ENCODE measurements around the gene TIFAB.

DNA sequence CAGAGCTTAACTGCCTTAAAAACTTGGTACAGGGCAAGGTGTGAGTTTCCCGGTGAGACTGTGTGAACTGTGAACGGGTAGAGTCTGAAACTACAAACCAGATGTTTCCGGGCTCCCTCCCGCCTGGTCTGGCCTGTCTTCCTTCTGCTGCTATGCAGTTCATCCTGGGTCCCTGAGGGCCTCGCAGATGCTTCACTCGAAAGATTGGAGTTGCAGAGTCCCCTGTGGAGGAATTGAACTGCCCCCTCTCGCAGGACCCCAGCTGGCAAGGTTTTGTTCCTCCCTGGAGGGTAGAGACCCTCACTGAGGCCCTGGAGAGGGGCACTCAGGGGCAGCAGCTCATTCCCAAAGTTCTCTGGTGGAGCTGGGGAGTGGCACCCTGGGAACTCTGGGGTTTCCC lies 5.5 kb downstream of the TIFAB start:
- TF ChIP-seq EP300 (IDR thresholded peaks at IDR 0.05) = no peak
- TF ChIP-seq, protein P1, sequence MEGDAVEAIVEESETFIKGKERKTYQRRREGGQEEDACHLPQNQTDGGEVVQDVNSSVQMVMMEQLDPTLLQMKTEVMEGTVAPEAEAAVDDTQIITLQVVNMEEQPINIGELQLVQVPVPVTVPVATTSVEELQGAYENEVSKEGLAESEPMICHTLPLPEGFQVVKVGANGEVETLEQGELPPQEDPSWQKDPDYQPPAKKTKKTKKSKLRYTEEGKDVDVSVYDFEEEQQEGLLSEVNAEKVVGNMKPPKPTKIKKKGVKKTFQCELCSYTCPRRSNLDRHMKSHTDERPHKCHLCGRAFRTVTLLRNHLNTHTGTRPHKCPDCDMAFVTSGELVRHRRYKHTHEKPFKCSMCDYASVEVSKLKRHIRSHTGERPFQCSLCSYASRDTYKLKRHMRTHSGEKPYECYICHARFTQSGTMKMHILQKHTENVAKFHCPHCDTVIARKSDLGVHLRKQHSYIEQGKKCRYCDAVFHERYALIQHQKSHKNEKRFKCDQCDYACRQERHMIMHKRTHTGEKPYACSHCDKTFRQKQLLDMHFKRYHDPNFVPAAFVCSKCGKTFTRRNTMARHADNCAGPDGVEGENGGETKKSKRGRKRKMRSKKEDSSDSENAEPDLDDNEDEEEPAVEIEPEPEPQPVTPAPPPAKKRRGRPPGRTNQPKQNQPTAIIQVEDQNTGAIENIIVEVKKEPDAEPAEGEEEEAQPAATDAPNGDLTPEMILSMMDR (IDR thresholded peaks at IDR 0.05) = no peak
- no peak for TF ChIP-seq POLR2AphosphoS5 (IDR thresholded peaks at IDR 0.05)
